Measurements from ENCODE around the gene GNAO1.

GRCh38 chr16:56279132-56279531, 87.8 kb downstream of the GNAO1 start:
- TF ChIP-seq ZNF70 (CRISPR knock-in tag; IDR thresholded peaks at IDR 0.05) (no peak), TSHZ2 (CRISPR knock-in tag; IDR thresholded peaks at IDR 0.05) (no peak), ZFP3 (CRISPR knock-in tag; IDR thresholded peaks at IDR 0.05) (no peak), GLIS3 (CRISPR knock-in tag; IDR thresholded peaks at IDR 0.05) (no peak), PATZ1 (CRISPR knock-in tag; IDR thresholded peaks at IDR 0.05; ENCODE audit: borderline replicate concordance) (no peak), ZFP30 (CRISPR knock-in tag; IDR thresholded peaks at IDR 0.05) (no peak), TOX (CRISPR knock-in tag; IDR thresholded peaks at IDR 0.05; ENCODE audit: borderline replicate concordance) (no peak), CREB5 (CRISPR knock-in tag; IDR thresholded peaks at IDR 0.05; ENCODE audit: low read depth) (no peak), RARB (CRISPR knock-in tag; IDR thresholded peaks at IDR 0.05) (no peak), ISL1 (CRISPR knock-in tag; IDR thresholded peaks at IDR 0.05) (no peak), ZNF565 (CRISPR knock-in tag; conservative IDR thresholded peaks at IDR 0.05; ENCODE audit: low read depth) (no peak), ESRRG (CRISPR knock-in tag; IDR thresholded peaks at IDR 0.05) (no peak), CSRNP3 (CRISPR knock-in tag; IDR thresholded peaks at IDR 0.05) (no peak), CSDC2 (CRISPR knock-in tag; IDR thresholded peaks at IDR 0.05) (no peak)
